H1 (cell line): ENCODE data around the gene ARNT2. TPM values are rescaled to one million over a fixed set of nuclear protein-coding genes. Genes with fewer than 3 reads are reported as not detected.

Source experiments
- CTCF ChIA-PET: fragments of 300-600 bp; sonication (Branson Sonifier 250); formaldehyde crosslinking; loops from one replicate; lab custom pipeline; 2021; ENCODE audit not compliant: partially characterized antibody; lab: Charles Lee
- POLR2A ChIA-PET: fragments of 300-600 bp; sonication (Branson Sonifier 250); formaldehyde crosslinking; loops from one replicate; lab custom pipeline; 2021; ENCODE audit warnings: inconsistent platforms; ENCODE audit not compliant: partially characterized antibody; lab: Charles Lee
- DNase-seq, 2 experiments: peaks; one replicate each; pipeline versions ENCODE4 v3.0.0 to v3.0.0-alpha.2; 2010 to 2022; ENCODE audit warnings: low spot score in 2 of 2, low read depth in 1 of 2, mixed read lengths in 1 of 2
- FAIRE-seq: peaks from 2 replicates; lab custom pipeline; 2011; peaks lifted over from hg19 to GRCh38; lab: Jason Lieb, UNC
- H2AFZ ChIP-seq: 2 replicates; pipeline ENCODE4 v1.8.1; 2012; ENCODE audit warnings: low read length, inconsistent platforms
- H2AK5ac ChIP-seq: 2 replicates; pipeline ENCODE4 v1.6.1; 2013; ENCODE audit warnings: low read depth, low read length
- H2BK120ac ChIP-seq: replicated peaks from 2 replicates; pipeline ENCODE3; 2013; ENCODE audit warnings: low read depth, low read length, inconsistent platforms
- H2BK12ac ChIP-seq: 2 replicates; pipeline ENCODE4 v1.6.1; 2013; ENCODE audit warnings: low read depth, low read length
- H2BK15ac ChIP-seq: 2 replicates; pipeline ENCODE4 v1.6.1; 2013; ENCODE audit warnings: low read length
- H2BK20ac ChIP-seq: 2 replicates; pipeline ENCODE4 v1.6.1; 2013; ENCODE audit warnings: low read length
- H2BK5ac ChIP-seq: 2 replicates; pipeline ENCODE4 v1.6.1; 2013; ENCODE audit warnings: low read depth, low read length
- H3K14ac ChIP-seq: 2 replicates; pipeline ENCODE4 v1.6.1; 2013; ENCODE audit warnings: inconsistent platforms; ENCODE audit not compliant: insufficient read length
- H3K18ac ChIP-seq: 2 replicates; pipeline ENCODE4 v1.6.1; 2013; ENCODE audit warnings: low read length; ENCODE audit errors: extremely low read depth
- H3K23ac ChIP-seq: 2 replicates; pipeline ENCODE4 v1.6.1; 2013; ENCODE audit warnings: inconsistent platforms; ENCODE audit not compliant: insufficient read length
- H3K23me2 ChIP-seq: 2 replicates; pipeline ENCODE4 v1.6.1; 2013; ENCODE audit warnings: low read depth, low read length
- H3K27ac ChIP-seq: 2 replicates; pipeline ENCODE4 v1.6.1; 2011; ENCODE audit warnings: low read depth, low read length, inconsistent platforms
- H3K27me3 ChIP-seq, 4 experiments: replicated peaks in 1 of 4; 1 replicate in 1 of 4; 2 replicates in 3 of 4; pipeline versions ENCODE4 v1.6.1 to v1.8.1; 2011 to 2013; ENCODE audit warnings: low read length in 3 of 4, mild to moderate bottlenecking in 3 of 4, inconsistent platforms in 2 of 4, mixed read lengths in 2 of 4, moderate library complexity in 1 of 4; ENCODE audit not compliant: control insufficient read depth in 3 of 4, insufficient read depth in 3 of 4; ENCODE audit errors: extremely low read depth in 1 of 4
- H3K36me3 ChIP-seq, 4 experiments: 2 replicates each; pipeline versions ENCODE4 v1.6.1 to v1.8.1; 2011 to 2013; ENCODE audit warnings: mild to moderate bottlenecking in 4 of 4, low read length in 3 of 4, moderate library complexity in 2 of 4, control low read depth in 1 of 4, inconsistent platforms in 1 of 4; ENCODE audit not compliant: insufficient read depth in 4 of 4, control insufficient read depth in 2 of 4
- H3K4ac ChIP-seq: replicated peaks from 2 replicates; pipeline ENCODE3; 2013; ENCODE audit warnings: low read length, low read depth, mixed read lengths, inconsistent platforms; ENCODE audit not compliant: insufficient read length
- H3K4me1 ChIP-seq, 4 experiments: replicated peaks in 1 of 4; 1 replicate in 1 of 4; 2 replicates in 3 of 4; pipeline versions ENCODE4 v1.6.1 to v1.8.1; 2011 to 2013; ENCODE audit warnings: low read length in 3 of 4, inconsistent platforms in 2 of 4, mixed read lengths in 1 of 4; ENCODE audit not compliant: insufficient read depth in 4 of 4, control insufficient read depth in 3 of 4
- H3K4me2 ChIP-seq, 2 experiments: 2 replicates each; pipeline versions ENCODE4 v1.6.1 to v1.8.1; 2011 to 2013; ENCODE audit warnings: low read depth in 2 of 2, low read length in 2 of 2, control low read depth in 1 of 2, inconsistent platforms in 1 of 2, mild to moderate bottlenecking in 1 of 2; ENCODE audit not compliant: insufficient read depth in 1 of 2
- H3K4me3 ChIP-seq, 4 experiments: fragments of 200-600, 300-600 bp in 1 of 4; sonication (generic), shearing (Covaris generic), sonication (Bioruptor Twin) in 1 of 4; 2 replicates each; pipeline versions ENCODE4 v1.5.1 to v1.8.1; 2011 to 2016; ENCODE audit warnings: low read length in 4 of 4, low read depth in 3 of 4, control low read depth in 2 of 4, inconsistent platforms in 2 of 4, mild to moderate bottlenecking in 2 of 4, mixed read lengths in 1 of 4, moderate library complexity in 1 of 4; ENCODE audit not compliant: insufficient read depth in 2 of 4; ENCODE audit errors: extremely low read depth in 1 of 4
- H3K56ac ChIP-seq: replicated peaks from 2 replicates; pipeline ENCODE3; 2013; ENCODE audit warnings: low read depth, mild to moderate bottlenecking, mixed read lengths, low read length, inconsistent platforms; ENCODE audit not compliant: insufficient read length
- H3K79me1 ChIP-seq: 2 replicates; pipeline ENCODE4 v1.6.1; 2013; ENCODE audit warnings: low read depth, low read length, control low read depth
- H3K79me2 ChIP-seq, 2 experiments: 2 replicates each; pipeline versions ENCODE4 v1.6.1 to v1.8.1; 2012 to 2013; ENCODE audit warnings: low read length in 2 of 2, mild to moderate bottlenecking in 2 of 2, inconsistent platforms in 1 of 2; ENCODE audit not compliant: insufficient read depth in 2 of 2, control insufficient read depth in 1 of 2
- H3K9ac ChIP-seq, 4 experiments: replicated peaks in 1 of 4; 1 replicate in 1 of 4; 2 replicates in 3 of 4; pipeline versions ENCODE4 v1.6.1 to v1.8.1; 2011 to 2013; ENCODE audit warnings: low read depth in 3 of 4, low read length in 3 of 4, control low read depth in 2 of 4, mild to moderate bottlenecking in 2 of 4, moderate library complexity in 2 of 4, inconsistent platforms in 1 of 4; ENCODE audit errors: extremely low read depth in 1 of 4
- H3K9me3 ChIP-seq, 2 experiments: 2 replicates each; pipeline versions ENCODE4 v1.6.1 to v1.8.1; 2012 to 2013; ENCODE audit warnings: mild to moderate bottlenecking in 2 of 2, moderate library complexity in 2 of 2, control low read depth in 1 of 2, inconsistent platforms in 1 of 2, low read depth in 1 of 2, low read length in 1 of 2, mixed read lengths in 1 of 2; ENCODE audit not compliant: insufficient read depth in 2 of 2
- H4K20me1 ChIP-seq, 2 experiments: replicated peaks in 1 of 2; 2 replicates each; pipeline versions ENCODE3 to v1.8.1; 2011 to 2013; ENCODE audit warnings: inconsistent platforms in 2 of 2, low read length in 2 of 2, mild to moderate bottlenecking in 1 of 2; ENCODE audit not compliant: insufficient read depth in 2 of 2, control insufficient read depth in 1 of 2
- H4K5ac ChIP-seq: 2 replicates; pipeline ENCODE4 v1.6.1; 2013; ENCODE audit warnings: low read length, low read depth, mixed read lengths, inconsistent platforms; ENCODE audit not compliant: insufficient read length
- H4K8ac ChIP-seq: 2 replicates; pipeline ENCODE4 v1.8.0; 2013; ENCODE audit warnings: mild to moderate bottlenecking, moderate library complexity, low read length, inconsistent platforms; ENCODE audit not compliant: insufficient read depth; ENCODE audit errors: extremely low read depth
- H4K91ac ChIP-seq: replicated peaks from 2 replicates; pipeline ENCODE3; 2013; ENCODE audit warnings: low read length, mixed read lengths, inconsistent platforms; ENCODE audit not compliant: insufficient read length
- CBX8 ChIP-seq: fragments of 300-800, 300-1000 bp; sonication (generic); IDR thresholded peaks from 2 replicates; pipeline ENCODE4 v1.7.1; 2016; ENCODE audit warnings: low read depth, low read length, borderline replicate concordance
- RAD21 ChIP-seq, 2 experiments: IDR thresholded peaks in 1 of 2; conservative IDR thresholded peaks in 1 of 2; 2 replicates each; pipeline ENCODE4 v1.6.1; 2011; ENCODE audit warnings: low read depth in 2 of 2, low read length in 2 of 2, improper control_type of control experiment in 1 of 2, inconsistent platforms in 1 of 2, mild to moderate bottlenecking in 1 of 2, moderate library complexity in 1 of 2
- WGBS, 2 experiments: shearing (Covaris generic) in 1 of 2; methylation state at CpG; one replicate each; pipeline versions ENCODE4 v1.1.6 to v1.1.7; 2013 to 2015; ENCODE audit warnings: low lambda C conversion rate in 2 of 2, mixed read lengths in 2 of 2, inconsistent platforms in 1 of 2, low coverage in 1 of 2, missing lambda C conversion rate in 1 of 2; ENCODE audit not compliant: insufficient replicate concordance in 2 of 2, insufficient coverage in 1 of 2, insufficient read length in 1 of 2; ENCODE audit errors: extremely low coverage in 1 of 2, missing lambda C conversion rate in 1 of 2; 5-methylcytosine and 5-hydroxymethylcytosine counted together
- polyA plus RNA-seq, 7 experiments: library from polyadenylated mRNA; depleted of rRNA in 3 of 7; stranded (reverse) in 5 of 7; unstranded in 2 of 7; fragments of >200 nt in 5 of 7; fragments of 200-250 nt in 2 of 7; gene quantifications; 1 replicate in 5 of 7; 2 replicates in 1 of 7; 4 replicates in 1 of 7; pipeline versions ENCODE4 v1.2.1 to v1.2.3, GENCODE V29; 2011 to 2013; ENCODE audit warnings: missing spikeins in 2 of 7, mixed read lengths in 2 of 7
- total RNA-seq: library from RNA; stranded (reverse); fragmentation: NEBNext Ultra II Directional; extraction: Animal tissue kit (Norgen Biotek cat#: 25700); gene quantifications from 2 replicates; pipeline ENCODE4 v1.2.1, GENCODE V29; 2021

The ARNT2 gene
- total and polyA plus RNA-seq, 2 of the 8 experiments (the other 6 are each of a cell fraction or from before 2014, with no cell fraction given) = 9.5 to 14.6 TPM

- 77% methylated on average over 3 of the region's 3 CpGs; no CpG with 5 or more reads in 1 of the 2 experiments for WGBS, 2 experiments
- Histone ChIP-seq H3K36me3 (peaks cover 0 to 3% (median 0%) of the 10 kb centered on the region in 4 experiments; a peak in 1 of 8 replicates), H2BK120ac (no peak overlapping the region), H3K27ac (no peak overlapping the region), H2BK20ac (no peak overlapping the region), H3K4ac (no peak overlapping the region), H3K4me3 (no peak overlapping the region), H2AFZ (no peak overlapping the region), H2AK5ac (no peak overlapping the region), H3K9me3 (no peaks in the 10 kb centered on the region), H3K79me2 (no peaks in the 10 kb centered on the region), H4K91ac (no peak overlapping the region), H3K23me2 (no peaks in the 10 kb centered on the region), H3K4me2 (no peak overlapping the region), H3K23ac (no peak overlapping the region), H2BK15ac (no peak overlapping the region), H2BK5ac (no peak overlapping the region), H3K79me1 (no peaks in the 10 kb centered on the region), H3K27me3 (peaks cover 0 to 2% (median 0%) of the 10 kb centered on the region in 4 experiments; a peak in 1 of 7 replicates), H2BK12ac (no peak overlapping the region), H3K14ac (no peak overlapping the region), H3K4me1 (peaks cover 0 to 3% (median 0%) of the 10 kb centered on the region in 4 experiments; a peak in 1 of 7 replicates), H4K8ac (no peak overlapping the region; the same call in 1 of the 2 replicates), H3K56ac (no peak overlapping the region), H4K5ac (no peak overlapping the region), H3K9ac (no peak overlapping the region), H3K18ac (no peak overlapping the region), H4K20me1 (no peaks in the 10 kb centered on the region)
- POLR2A ChIA-PET = no interaction called here
- DNase-seq = no peak
- no peak for FAIRE-seq
- TF ChIP-seq RAD21 (IDR thresholded peaks at IDR 0.05 in 1 of 2, conservative IDR thresholded peaks at IDR 0.05 in 1 of 2; ENCODE audit: low read depth in 2 of 2, low read length in 2 of 2) (peak; percentile 34 to 53; a peak in 3 of 4 replicates), CBX8 (no peak)
- CTCF ChIA-PET = interaction anchor here (0.6 to 14.2 kb wide), 15 partner anchors 17 to 1472 kb away, joined by 3 to 187 read pairs (median 5); partner anchors contain the start of gene CEMIP
Measured at GRCh38 chr15:80457896-80458295, 53.7 kb downstream of the ARNT2 start.
